Mesenchymal stem cell (in vitro differentiated cells and primary cell): ENCODE measurements around the gene TLK1.

Experiments
- DNase-seq: peaks from one replicate; pipeline ENCODE4 v3.0.0-alpha.2; 2013
- H2AFZ ChIP-seq: one replicate; pipeline ENCODE4 v1.6.1; 2013; ENCODE audit warnings: low read depth, mild to moderate bottlenecking, control low read depth, inconsistent platforms, low read length, moderate library complexity
- H2AK5ac ChIP-seq: 2 replicates; pipeline ENCODE4 v1.6.1; 2013; ENCODE audit warnings: low read length, moderate library complexity, mild to moderate bottlenecking, inconsistent platforms; ENCODE audit not compliant: severe bottlenecking
- H2BK120ac ChIP-seq: one replicate; pipeline ENCODE4 v1.6.1; 2013; ENCODE audit warnings: low read depth, mild to moderate bottlenecking, inconsistent platforms, low read length, moderate library complexity
- H2BK12ac ChIP-seq, 2 experiments: one replicate each; pipeline ENCODE4 v1.6.1; 2013; ENCODE audit warnings: inconsistent platforms in 2 of 2, low read length in 2 of 2, mild to moderate bottlenecking in 2 of 2, moderate library complexity in 2 of 2, control low read depth in 1 of 2
- H2BK15ac ChIP-seq: one replicate; pipeline ENCODE4 v1.6.1; 2013; ENCODE audit warnings: mild to moderate bottlenecking, low read depth, inconsistent platforms; ENCODE audit not compliant: poor library complexity, severe bottlenecking
- H2BK5ac ChIP-seq: 2 replicates; pipeline ENCODE4 v1.6.1; 2013; ENCODE audit warnings: low read depth, mild to moderate bottlenecking, low read length, control low read depth, inconsistent platforms; ENCODE audit not compliant: poor library complexity, severe bottlenecking
- H3K14ac ChIP-seq, 2 experiments: one replicate each; pipeline ENCODE4 v1.6.1; 2013; ENCODE audit warnings: inconsistent platforms in 2 of 2, low read length in 2 of 2, control low read depth in 1 of 2, mild to moderate bottlenecking in 1 of 2, moderate library complexity in 1 of 2
- H3K18ac ChIP-seq, 2 experiments: one replicate each; pipeline ENCODE4 v1.6.1; 2013; ENCODE audit warnings: inconsistent platforms in 2 of 2, low read length in 2 of 2, control low read depth in 1 of 2, low read depth in 1 of 2, mild to moderate bottlenecking in 1 of 2
- H3K23ac ChIP-seq, 2 experiments: one replicate each; pipeline ENCODE4 v1.6.1; 2013; ENCODE audit warnings: inconsistent platforms in 2 of 2, low read length in 2 of 2, mild to moderate bottlenecking in 2 of 2, moderate library complexity in 2 of 2, control low read depth in 1 of 2
- H3K27ac ChIP-seq: 2 replicates; pipeline ENCODE4 v1.5.1; 2013; ENCODE audit warnings: mild to moderate bottlenecking, moderate library complexity, low read length, control low read depth, inconsistent platforms; ENCODE audit not compliant: poor library complexity, severe bottlenecking
- H3K27me3 ChIP-seq, 2 experiments: 2 replicates each; pipeline versions ENCODE4 v1.6.1 to v1.7.0; 2013; ENCODE audit warnings: low read length in 2 of 2, mild to moderate bottlenecking in 2 of 2, moderate library complexity in 2 of 2, control low read depth in 1 of 2, inconsistent platforms in 1 of 2; ENCODE audit not compliant: control insufficient read depth in 1 of 2, insufficient read depth in 1 of 2
- H3K36me3 ChIP-seq, 2 experiments: 2 replicates each; pipeline versions ENCODE4 v1.6.1 to v1.7.0; 2013; ENCODE audit warnings: low read length in 2 of 2, control low read depth in 1 of 2, inconsistent platforms in 1 of 2, low read depth in 1 of 2, mild to moderate bottlenecking in 1 of 2; ENCODE audit not compliant: insufficient read depth in 2 of 2, control insufficient read depth in 1 of 2
- H3K4ac ChIP-seq, 2 experiments: one replicate each; pipeline ENCODE4 v1.6.1; 2013; ENCODE audit warnings: inconsistent platforms in 2 of 2, low read length in 2 of 2, mild to moderate bottlenecking in 2 of 2, moderate library complexity in 2 of 2, control low read depth in 1 of 2, low read depth in 1 of 2
- H3K4me1 ChIP-seq: 2 replicates; pipeline ENCODE4 v1.6.1; 2013; ENCODE audit warnings: low read depth, low read length, control low read depth; ENCODE audit not compliant: control insufficient read depth, insufficient read depth
- H3K4me2 ChIP-seq: 2 replicates; pipeline ENCODE4 v1.6.1; 2013; ENCODE audit warnings: low read length, mild to moderate bottlenecking, inconsistent platforms; ENCODE audit not compliant: poor library complexity, severe bottlenecking
- H3K4me3 ChIP-seq, 2 experiments: 2 replicates each; pipeline versions ENCODE4 v1.5.1 to v1.7.0; 2013; ENCODE audit warnings: low read length in 2 of 2, mild to moderate bottlenecking in 2 of 2, control low read depth in 1 of 2, low read depth in 1 of 2; ENCODE audit not compliant: insufficient read depth in 1 of 2
- H3K79me1 ChIP-seq: replicated peaks from 2 replicates; pipeline ENCODE4 v1.6.1; 2013; ENCODE audit warnings: mild to moderate bottlenecking, control low read depth, low read length, inconsistent platforms; ENCODE audit not compliant: poor library complexity, severe bottlenecking
- H3K9ac ChIP-seq: 2 replicates; pipeline ENCODE4 v1.7.0; 2013; ENCODE audit warnings: mild to moderate bottlenecking, low read length, moderate library complexity
- H3K9me3 ChIP-seq: 2 replicates; pipeline ENCODE4 v1.7.0; 2013; ENCODE audit warnings: mild to moderate bottlenecking, low read length; ENCODE audit not compliant: control insufficient read depth
- H4K8ac ChIP-seq: one replicate; pipeline ENCODE4 v1.6.1; 2013; ENCODE audit warnings: inconsistent platforms, mild to moderate bottlenecking, low read length, moderate library complexity
- H4K91ac ChIP-seq: one replicate; pipeline ENCODE4 v1.6.1; 2013; ENCODE audit warnings: mild to moderate bottlenecking, low read length, inconsistent platforms
- WGBS: methylation state at CpG from one replicate; pipeline ENCODE4 v1.1.7; 2013; ENCODE audit warnings: mixed read lengths; 5-methylcytosine and 5-hydroxymethylcytosine counted together

TLK1 gene

GRCh38 chr2:170969872-170970496 is 190.7 kb downstream of the TLK1 start:
- H2BK120ac ChIP-seq, result no peak overlapping the region
- peaks cover 28% of the 10 kb centered on the region for H3K4me1 ChIP-seq
- H4K91ac ChIP-seq, result no peak overlapping the region
- H2BK5ac ChIP-seq, result no peak overlapping the region
- no peak overlapping the region for H3K27ac ChIP-seq
- H3K4me2 ChIP-seq, result no peak overlapping the region
- H3K23ac ChIP-seq, result no peak overlapping the region
- no peaks in the 10 kb centered on the region for H3K9me3 ChIP-seq
- WGBS, result 93% methylated on average over 9 of the region's 10 CpGs
- H3K18ac ChIP-seq, result no peak overlapping the region
- no peak overlapping the region for H3K4ac ChIP-seq
- peaks cover 23 to 42% of the 10 kb centered on the region in 2 experiments for H3K36me3 ChIP-seq
- no peak overlapping the region for H3K9ac ChIP-seq
- no peak for DNase-seq
- H2AFZ ChIP-seq, result no peak overlapping the region
- no peak overlapping the region for H3K4me3 ChIP-seq
- no peak overlapping the region for H4K8ac ChIP-seq
- H3K79me1 ChIP-seq, result peaks cover 13% of the 10 kb centered on the region
- no peaks in the 10 kb centered on the region for H3K27me3 ChIP-seq
- no peak overlapping the region for H2BK12ac ChIP-seq
- H2AK5ac ChIP-seq, result no peak overlapping the region
- no peak overlapping the region for H3K14ac ChIP-seq
- no peak overlapping the region for H2BK15ac ChIP-seq

- Histone ChIP-seq H2BK120ac (no peak overlapping the region), H3K14ac (no peak overlapping the region), H3K18ac (no peak overlapping the region), H2BK12ac (no peak overlapping the region), H2BK15ac (no peak overlapping the region), H3K36me3 (peaks cover 25 to 51% of the 10 kb centered on the region in 2 experiments), H3K4ac (no peak overlapping the region), H3K23ac (no peak overlapping the region), H3K9ac (no peak overlapping the region), H3K4me3 (no peak overlapping the region), H4K91ac (no peak overlapping the region), H3K4me1 (peaks cover 29% of the 10 kb centered on the region), H2AFZ (no peak overlapping the region), H2AK5ac (peak overlapping the region; percentile 43), H3K4me2 (no peak overlapping the region), H3K27me3 (no peaks in the 10 kb centered on the region), H4K8ac (no peak overlapping the region), H3K9me3 (no peaks in the 10 kb centered on the region), H3K79me1 (peaks cover 13% of the 10 kb centered on the region), H2BK5ac (no peak overlapping the region), H3K27ac (no peak overlapping the region)
- 99% methylated on average over 2 of the region's 2 CpGs for WGBS
- no peak for DNase-seq
Observed at GRCh38 chr2:170969030-170969429, 191.7 kb downstream of the TLK1 start.

GRCh38 chr2:170968205-170969003 is 192.3 kb downstream of the TLK1 start:
- WGBS, result 96% methylated on average over 11 of the region's 12 CpGs
- Histone ChIP-seq H3K4me3 (no peak overlapping the region), H3K9ac (no peak overlapping the region), H3K27ac (no peak overlapping the region), H2BK12ac (no peak overlapping the region), H2BK120ac (no peak overlapping the region), H2AFZ (no peak overlapping the region), H3K23ac (no peak overlapping the region), H3K4me1 (peaks cover 26% of the 10 kb centered on the region), H3K14ac (no peak overlapping the region), H4K8ac (peak overlapping the region; percentile 21), H3K79me1 (peaks cover 13% of the 10 kb centered on the region), H3K36me3 (peaks cover 29 to 57% of the 10 kb centered on the region in 2 experiments), H2BK15ac (no peak overlapping the region), H2AK5ac (peak overlapping the region; percentile 27), H3K27me3 (no peaks in the 10 kb centered on the region), H3K9me3 (no peaks in the 10 kb centered on the region), H4K91ac (no peak overlapping the region), H2BK5ac (no peak overlapping the region), H3K4me2 (no peak overlapping the region), H3K4ac (no peak overlapping the region), H3K18ac (no peak overlapping the region)
- DNase-seq, result no peak

GRCh38 chr2:170967553-170967952 is 193.1 kb downstream of the TLK1 start:
- Histone ChIP-seq H3K27ac (no peak overlapping the region), H3K79me1 (peaks cover 13% of the 10 kb centered on the region), H3K4me3 (no peak overlapping the region), H3K36me3 (peaks cover 33 to 64% of the 10 kb centered on the region in 2 experiments), H3K14ac (no peak overlapping the region), H3K9me3 (no peaks in the 10 kb centered on the region), H3K9ac (no peak overlapping the region), H2BK120ac (no peak overlapping the region), H3K18ac (no peak overlapping the region), H3K4ac (no peak overlapping the region), H2BK12ac (no peak overlapping the region), H3K4me1 (peaks cover 26% of the 10 kb centered on the region), H3K23ac (no peak overlapping the region), H4K91ac (no peak overlapping the region), H3K4me2 (no peak overlapping the region), H3K27me3 (no peaks in the 10 kb centered on the region), H2BK15ac (no peak overlapping the region), H4K8ac (no peak overlapping the region), H2AK5ac (no peak overlapping the region), H2BK5ac (no peak overlapping the region), H2AFZ (no peak overlapping the region)
- no peak for DNase-seq
- WGBS, result 97% methylated on average over 4 of the region's 5 CpGs
